Glutamatergic neuron (in vitro differentiated cells): ENCODE data around the gene GPR3. TPM values are rescaled to one million over a fixed set of nuclear protein-coding genes. Genes with fewer than 3 reads are reported as not detected.

ENCODE experiments used
- DNase-seq: peaks from one replicate; pipeline ENCODE4 v3.0.0; 2022
- H3K27ac Mint-ChIP-seq: one replicate; pipeline ENCODE4 v1.8.0; 2020; ENCODE audit warnings: mild to moderate bottlenecking, mixed read lengths, inconsistent platforms; ENCODE audit not compliant: unreplicated experiment
- H3K27me3 Mint-ChIP-seq: one replicate; pipeline ENCODE4 v1.8.0; 2020; ENCODE audit warnings: mild to moderate bottlenecking, moderate library complexity, mixed read lengths, inconsistent platforms; ENCODE audit not compliant: unreplicated experiment
- H3K36me3 Mint-ChIP-seq: one replicate; pipeline ENCODE4 v1.8.0; 2020; ENCODE audit warnings: mild to moderate bottlenecking, mixed read lengths, inconsistent platforms; ENCODE audit not compliant: unreplicated experiment
- H3K4me1 Mint-ChIP-seq: one replicate; pipeline ENCODE4 v1.8.0; 2020; ENCODE audit warnings: mild to moderate bottlenecking, low read depth, mixed read lengths, inconsistent platforms; ENCODE audit not compliant: unreplicated experiment
- H3K4me3 Mint-ChIP-seq: one replicate; pipeline ENCODE4 v1.8.0; 2020; ENCODE audit warnings: mild to moderate bottlenecking, mixed read lengths, inconsistent platforms; ENCODE audit not compliant: unreplicated experiment
- H3K9me3 Mint-ChIP-seq: one replicate; pipeline ENCODE4 v1.8.0; 2020; ENCODE audit warnings: mild to moderate bottlenecking, moderate library complexity, mixed read lengths, inconsistent platforms; ENCODE audit not compliant: unreplicated experiment
- total RNA-seq: library from RNA; stranded (reverse); fragmentation: NEBNext Ultra II Directional; extraction: Animal tissue kit (Norgen Biotek cat#: 25700); gene quantifications from one replicate; pipeline ENCODE4 v1.2.1, GENCODE V29; 2021; ENCODE audit not compliant: unreplicated experiment
- TF ChIP-seq, protein P1 (sequence below): fragments of 200-600 bp; sonication (generic); IDR thresholded peaks from one replicate; pipeline ENCODE4 v1.5.0; 2021; ENCODE audit not compliant: partially characterized antibody, unreplicated experiment

The GPR3 gene
- total RNA-seq, 1 donor from 2014 or later, result 1.5 TPM

- peaks cover 2% of the 10 kb centered on the region for H3K27me3 Mint-ChIP-seq
- no peak for DNase-seq
- TF ChIP-seq, protein P1, sequence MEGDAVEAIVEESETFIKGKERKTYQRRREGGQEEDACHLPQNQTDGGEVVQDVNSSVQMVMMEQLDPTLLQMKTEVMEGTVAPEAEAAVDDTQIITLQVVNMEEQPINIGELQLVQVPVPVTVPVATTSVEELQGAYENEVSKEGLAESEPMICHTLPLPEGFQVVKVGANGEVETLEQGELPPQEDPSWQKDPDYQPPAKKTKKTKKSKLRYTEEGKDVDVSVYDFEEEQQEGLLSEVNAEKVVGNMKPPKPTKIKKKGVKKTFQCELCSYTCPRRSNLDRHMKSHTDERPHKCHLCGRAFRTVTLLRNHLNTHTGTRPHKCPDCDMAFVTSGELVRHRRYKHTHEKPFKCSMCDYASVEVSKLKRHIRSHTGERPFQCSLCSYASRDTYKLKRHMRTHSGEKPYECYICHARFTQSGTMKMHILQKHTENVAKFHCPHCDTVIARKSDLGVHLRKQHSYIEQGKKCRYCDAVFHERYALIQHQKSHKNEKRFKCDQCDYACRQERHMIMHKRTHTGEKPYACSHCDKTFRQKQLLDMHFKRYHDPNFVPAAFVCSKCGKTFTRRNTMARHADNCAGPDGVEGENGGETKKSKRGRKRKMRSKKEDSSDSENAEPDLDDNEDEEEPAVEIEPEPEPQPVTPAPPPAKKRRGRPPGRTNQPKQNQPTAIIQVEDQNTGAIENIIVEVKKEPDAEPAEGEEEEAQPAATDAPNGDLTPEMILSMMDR, result no peak
- peaks cover 19% of the 10 kb centered on the region for H3K4me1 Mint-ChIP-seq
- H3K27ac Mint-ChIP-seq, result no peak overlapping the region
- no peak overlapping the region for H3K4me3 Mint-ChIP-seq
- no peaks in the 10 kb centered on the region for H3K9me3 Mint-ChIP-seq
- no peaks in the 10 kb centered on the region for H3K36me3 Mint-ChIP-seq
These were observed 15.7 kb downstream of the GPR3 start for GRCh38 chr1:27408151-27408550.

GRCh38 chr1:27409669-27410068 is 17.2 kb downstream of the GPR3 start:
- TF ChIP-seq, protein P1, result no peak
- Mint-ChIP-seq H3K4me1 (peaks cover 16% of the 10 kb centered on the region), H3K4me3 (no peak overlapping the region), H3K27ac (no peak overlapping the region), H3K9me3 (no peaks in the 10 kb centered on the region), H3K27me3 (peaks cover 2% of the 10 kb centered on the region), H3K36me3 (no peaks in the 10 kb centered on the region)
- no peak for DNase-seq

- Mint-ChIP-seq H3K36me3 (no peaks in the 10 kb centered on the region), H3K4me3 (no peak overlapping the region), H3K4me1 (peaks cover 25% of the 10 kb centered on the region), H3K27me3 (peaks cover 2% of the 10 kb centered on the region), H3K27ac (peak overlapping the region; percentile 6), H3K9me3 (peaks cover 2% of the 10 kb centered on the region)
- TF ChIP-seq, protein P1, result no peak
- DNase-seq, result no peak
These were observed 18.3 kb downstream of the GPR3 start for GRCh38 chr1:27410709-27411108.

DNA sequence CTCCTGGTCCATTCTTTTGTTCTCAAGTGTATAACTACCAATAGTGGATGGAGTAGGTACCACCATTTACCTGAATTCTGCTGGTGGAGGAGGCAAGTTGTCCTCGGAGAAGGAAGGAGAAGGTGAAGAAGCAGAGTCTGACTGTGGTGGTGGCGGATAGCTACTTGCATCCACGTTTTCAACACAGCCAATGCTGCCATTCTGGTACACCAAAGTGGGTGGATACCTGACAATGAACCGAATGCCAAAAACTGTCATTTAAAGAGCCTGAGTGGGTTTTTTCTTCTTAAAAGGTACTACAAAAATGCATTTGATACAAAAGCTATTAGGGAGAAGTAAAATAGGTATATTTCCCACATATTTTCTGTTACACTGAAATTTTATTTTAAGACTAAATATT is 20.1 kb downstream of the GPR3 start:
- TF ChIP-seq, protein P1, result no peak
- Mint-ChIP-seq H3K9me3 (peaks cover 2% of the 10 kb centered on the region), H3K4me3 (no peak overlapping the region), H3K27me3 (peaks cover 2% of the 10 kb centered on the region), H3K4me1 (peaks cover 36% of the 10 kb centered on the region), H3K27ac (no peak overlapping the region), H3K36me3 (no peaks in the 10 kb centered on the region)
- no peak for DNase-seq

DNA sequence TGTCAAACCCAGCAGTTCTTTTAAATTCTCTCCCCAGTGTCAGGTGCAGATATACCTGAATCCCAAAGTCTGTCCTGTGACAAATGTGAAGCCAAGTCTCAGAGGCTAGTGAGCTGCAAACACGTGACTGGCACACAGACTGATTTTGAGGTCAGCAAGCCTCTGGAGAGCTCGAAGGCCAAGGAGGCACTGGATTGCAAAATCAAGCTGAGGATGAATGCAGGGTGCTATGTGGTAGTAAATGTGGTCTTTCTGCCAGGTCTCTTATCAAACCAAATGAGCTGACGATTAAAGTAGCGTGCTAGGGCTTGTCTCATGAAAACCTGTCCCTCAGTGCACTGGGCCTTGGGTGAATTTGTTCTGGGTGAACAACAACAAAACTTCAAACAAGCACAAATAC is 20.6 kb downstream of the GPR3 start:
- no peak overlapping the region for H3K4me3 Mint-ChIP-seq
- peaks cover 39% of the 10 kb centered on the region for H3K4me1 Mint-ChIP-seq
- H3K36me3 Mint-ChIP-seq, result no peaks in the 10 kb centered on the region
- H3K9me3 Mint-ChIP-seq, result peaks cover 2% of the 10 kb centered on the region
- DNase-seq, result no peak
- H3K27me3 Mint-ChIP-seq, result peaks cover 2% of the 10 kb centered on the region
- TF ChIP-seq, protein P1, result no peak
- H3K27ac Mint-ChIP-seq, result no peak overlapping the region
